Mesenchymal stem cell (in vitro differentiated cells and primary cell): Measurements from ENCODE around the gene TMC4.
A peak's percentile ranks its signal among the peaks of the same experiment; 100 is the strongest.

Source experiments
- DNase-seq: peaks from one replicate; pipeline ENCODE4 v3.0.0-alpha.2; 2013
- H2AFZ ChIP-seq: one replicate; pipeline ENCODE4 v1.6.1; 2013; ENCODE audit warnings: low read depth, mild to moderate bottlenecking, control low read depth, inconsistent platforms, low read length, moderate library complexity
- H2AK5ac ChIP-seq: 2 replicates; pipeline ENCODE4 v1.6.1; 2013; ENCODE audit warnings: low read length, moderate library complexity, mild to moderate bottlenecking, inconsistent platforms; ENCODE audit not compliant: severe bottlenecking
- H2BK120ac ChIP-seq: one replicate; pipeline ENCODE4 v1.6.1; 2013; ENCODE audit warnings: low read depth, mild to moderate bottlenecking, inconsistent platforms, low read length, moderate library complexity
- H2BK12ac ChIP-seq, 2 experiments: one replicate each; pipeline ENCODE4 v1.6.1; 2013; ENCODE audit warnings: inconsistent platforms in 2 of 2, low read length in 2 of 2, mild to moderate bottlenecking in 2 of 2, moderate library complexity in 2 of 2, control low read depth in 1 of 2
- H2BK15ac ChIP-seq: one replicate; pipeline ENCODE4 v1.6.1; 2013; ENCODE audit warnings: mild to moderate bottlenecking, low read depth, inconsistent platforms; ENCODE audit not compliant: poor library complexity, severe bottlenecking
- H2BK5ac ChIP-seq: 2 replicates; pipeline ENCODE4 v1.6.1; 2013; ENCODE audit warnings: low read depth, mild to moderate bottlenecking, low read length, control low read depth, inconsistent platforms; ENCODE audit not compliant: poor library complexity, severe bottlenecking
- H3K14ac ChIP-seq, 2 experiments: one replicate each; pipeline ENCODE4 v1.6.1; 2013; ENCODE audit warnings: inconsistent platforms in 2 of 2, low read length in 2 of 2, control low read depth in 1 of 2, mild to moderate bottlenecking in 1 of 2, moderate library complexity in 1 of 2
- H3K18ac ChIP-seq, 2 experiments: one replicate each; pipeline ENCODE4 v1.6.1; 2013; ENCODE audit warnings: inconsistent platforms in 2 of 2, low read length in 2 of 2, control low read depth in 1 of 2, low read depth in 1 of 2, mild to moderate bottlenecking in 1 of 2
- H3K23ac ChIP-seq, 2 experiments: one replicate each; pipeline ENCODE4 v1.6.1; 2013; ENCODE audit warnings: inconsistent platforms in 2 of 2, low read length in 2 of 2, mild to moderate bottlenecking in 2 of 2, moderate library complexity in 2 of 2, control low read depth in 1 of 2
- H3K27ac ChIP-seq: 2 replicates; pipeline ENCODE4 v1.5.1; 2013; ENCODE audit warnings: mild to moderate bottlenecking, moderate library complexity, low read length, control low read depth, inconsistent platforms; ENCODE audit not compliant: poor library complexity, severe bottlenecking
- H3K27me3 ChIP-seq, 2 experiments: 2 replicates each; pipeline versions ENCODE4 v1.6.1 to v1.7.0; 2013; ENCODE audit warnings: low read length in 2 of 2, mild to moderate bottlenecking in 2 of 2, moderate library complexity in 2 of 2, control low read depth in 1 of 2, inconsistent platforms in 1 of 2; ENCODE audit not compliant: control insufficient read depth in 1 of 2, insufficient read depth in 1 of 2
- H3K36me3 ChIP-seq, 2 experiments: 2 replicates each; pipeline versions ENCODE4 v1.6.1 to v1.7.0; 2013; ENCODE audit warnings: low read length in 2 of 2, control low read depth in 1 of 2, inconsistent platforms in 1 of 2, low read depth in 1 of 2, mild to moderate bottlenecking in 1 of 2; ENCODE audit not compliant: insufficient read depth in 2 of 2, control insufficient read depth in 1 of 2
- H3K4ac ChIP-seq, 2 experiments: one replicate each; pipeline ENCODE4 v1.6.1; 2013; ENCODE audit warnings: inconsistent platforms in 2 of 2, low read length in 2 of 2, mild to moderate bottlenecking in 2 of 2, moderate library complexity in 2 of 2, control low read depth in 1 of 2, low read depth in 1 of 2
- H3K4me1 ChIP-seq: 2 replicates; pipeline ENCODE4 v1.6.1; 2013; ENCODE audit warnings: low read depth, low read length, control low read depth; ENCODE audit not compliant: control insufficient read depth, insufficient read depth
- H3K4me2 ChIP-seq: 2 replicates; pipeline ENCODE4 v1.6.1; 2013; ENCODE audit warnings: low read length, mild to moderate bottlenecking, inconsistent platforms; ENCODE audit not compliant: poor library complexity, severe bottlenecking
- H3K4me3 ChIP-seq, 2 experiments: 2 replicates each; pipeline versions ENCODE4 v1.5.1 to v1.7.0; 2013; ENCODE audit warnings: low read length in 2 of 2, mild to moderate bottlenecking in 2 of 2, control low read depth in 1 of 2, low read depth in 1 of 2; ENCODE audit not compliant: insufficient read depth in 1 of 2
- H3K79me1 ChIP-seq: replicated peaks from 2 replicates; pipeline ENCODE4 v1.6.1; 2013; ENCODE audit warnings: mild to moderate bottlenecking, control low read depth, low read length, inconsistent platforms; ENCODE audit not compliant: poor library complexity, severe bottlenecking
- H3K9ac ChIP-seq: 2 replicates; pipeline ENCODE4 v1.7.0; 2013; ENCODE audit warnings: mild to moderate bottlenecking, low read length, moderate library complexity
- H3K9me3 ChIP-seq: 2 replicates; pipeline ENCODE4 v1.7.0; 2013; ENCODE audit warnings: mild to moderate bottlenecking, low read length; ENCODE audit not compliant: control insufficient read depth
- H4K8ac ChIP-seq: one replicate; pipeline ENCODE4 v1.6.1; 2013; ENCODE audit warnings: inconsistent platforms, mild to moderate bottlenecking, low read length, moderate library complexity
- H4K91ac ChIP-seq: one replicate; pipeline ENCODE4 v1.6.1; 2013; ENCODE audit warnings: mild to moderate bottlenecking, low read length, inconsistent platforms
- WGBS: methylation state at CpG from one replicate; pipeline ENCODE4 v1.1.7; 2013; ENCODE audit warnings: mixed read lengths; 5-methylcytosine and 5-hydroxymethylcytosine counted together

TMC4 gene

DNA sequence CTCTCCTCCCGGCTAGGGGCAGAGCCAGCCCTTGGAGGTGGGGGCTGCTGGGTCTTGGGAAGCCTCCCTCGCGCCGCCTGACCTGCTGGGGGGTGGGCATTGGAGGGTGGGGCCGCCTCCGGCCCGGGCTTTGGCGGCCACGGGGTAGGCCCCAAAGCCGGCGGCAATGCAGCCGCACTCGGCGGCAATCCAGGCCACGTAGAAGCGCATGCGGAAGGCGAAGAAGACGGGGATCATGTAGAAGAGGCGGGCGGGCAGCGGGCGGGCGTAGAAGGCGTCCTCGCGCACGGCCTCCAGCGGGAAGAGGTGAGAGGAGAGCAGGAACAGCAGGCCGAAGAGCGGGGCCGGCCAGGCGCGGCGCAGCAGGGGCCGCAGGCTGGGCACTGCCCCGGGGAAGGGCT lies 7.7 kb upstream of the TMC4 start:
- DNase-seq: no peak
- H2BK15ac ChIP-seq: no peak overlapping the region
- no peaks in the 10 kb centered on the region for H3K9me3 ChIP-seq
- H3K36me3 ChIP-seq: peaks cover 51 to 52% of the 10 kb centered on the region in 2 experiments
- no peak overlapping the region for H4K8ac ChIP-seq
- H2AK5ac ChIP-seq: no peak overlapping the region
- no peak overlapping the region for H4K91ac ChIP-seq
- H3K79me1 ChIP-seq: peaks cover 41% of the 10 kb centered on the region
- no peak overlapping the region for H3K9ac ChIP-seq
- H3K18ac ChIP-seq: no peak overlapping the region
- no peak overlapping the region for H3K4me2 ChIP-seq
- no peaks in the 10 kb centered on the region for H3K27me3 ChIP-seq
- H2BK12ac ChIP-seq: no peak overlapping the region
- no peak overlapping the region for H3K4ac ChIP-seq
- H3K4me1 ChIP-seq: peaks cover 2% of the 10 kb centered on the region
- H3K14ac ChIP-seq: no peak overlapping the region
- H3K4me3 ChIP-seq: no peak overlapping the region
- no peak overlapping the region for H2AFZ ChIP-seq
- H2BK120ac ChIP-seq: no peak overlapping the region
- H2BK5ac ChIP-seq: no peak overlapping the region
- no peak overlapping the region for H3K27ac ChIP-seq
- no peak overlapping the region for H3K23ac ChIP-seq
- 97% methylated on average over 37 of the region's 37 CpGs for WGBS

DNA sequence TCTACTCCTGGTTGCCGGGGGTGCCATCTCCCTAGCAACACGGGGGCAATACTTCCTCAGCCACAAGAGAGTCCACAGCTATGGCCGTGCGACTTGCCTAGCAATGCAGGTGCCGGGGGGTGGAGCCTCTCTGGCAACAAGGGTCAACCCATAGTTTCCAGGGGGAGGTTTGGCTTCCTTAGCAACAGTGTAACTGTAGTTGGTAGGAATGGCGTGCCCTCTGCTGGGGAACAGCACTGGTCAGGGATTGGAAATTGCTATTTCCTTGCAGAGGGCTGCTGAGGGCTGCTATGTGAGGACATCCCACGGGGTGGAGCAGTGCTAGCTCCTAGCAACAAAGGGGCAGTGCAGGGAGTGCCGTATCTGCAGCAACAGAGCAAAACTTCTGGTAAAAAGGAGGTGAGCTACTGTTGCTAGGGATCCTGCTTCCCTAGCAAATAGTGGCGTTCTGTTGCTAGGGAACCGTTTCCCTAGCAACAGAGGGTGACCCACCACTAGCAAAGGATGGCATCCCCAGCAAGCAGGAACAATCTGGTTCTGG lies 7.0 kb upstream of the TMC4 start:
- Histone ChIP-seq H4K91ac (peak overlapping the region; percentile 54), H3K23ac (no peak overlapping the region), H3K36me3 (peaks cover 56% of the 10 kb centered on the region in 2 experiments), H3K27me3 (no peaks in the 10 kb centered on the region), H3K27ac (no peak overlapping the region), H2AK5ac (no peak overlapping the region), H3K4me1 (peaks cover 2% of the 10 kb centered on the region), H2AFZ (no peak overlapping the region), H3K14ac (no peak overlapping the region), H3K18ac (peak overlapping the region in 1 of 2 experiments; percentile 14), H2BK15ac (no peak overlapping the region), H3K4me2 (no peak overlapping the region), H4K8ac (no peak overlapping the region), H3K4me3 (no peak overlapping the region), H2BK12ac (no peak overlapping the region), H3K4ac (no peak overlapping the region), H3K9me3 (no peaks in the 10 kb centered on the region), H2BK120ac (no peak overlapping the region), H3K9ac (no peak overlapping the region), H2BK5ac (no peak overlapping the region), H3K79me1 (peaks cover 39% of the 10 kb centered on the region)
- peak; percentile 89 for DNase-seq
- WGBS: 55% methylated on average over 10 of the region's 10 CpGs

DNA sequence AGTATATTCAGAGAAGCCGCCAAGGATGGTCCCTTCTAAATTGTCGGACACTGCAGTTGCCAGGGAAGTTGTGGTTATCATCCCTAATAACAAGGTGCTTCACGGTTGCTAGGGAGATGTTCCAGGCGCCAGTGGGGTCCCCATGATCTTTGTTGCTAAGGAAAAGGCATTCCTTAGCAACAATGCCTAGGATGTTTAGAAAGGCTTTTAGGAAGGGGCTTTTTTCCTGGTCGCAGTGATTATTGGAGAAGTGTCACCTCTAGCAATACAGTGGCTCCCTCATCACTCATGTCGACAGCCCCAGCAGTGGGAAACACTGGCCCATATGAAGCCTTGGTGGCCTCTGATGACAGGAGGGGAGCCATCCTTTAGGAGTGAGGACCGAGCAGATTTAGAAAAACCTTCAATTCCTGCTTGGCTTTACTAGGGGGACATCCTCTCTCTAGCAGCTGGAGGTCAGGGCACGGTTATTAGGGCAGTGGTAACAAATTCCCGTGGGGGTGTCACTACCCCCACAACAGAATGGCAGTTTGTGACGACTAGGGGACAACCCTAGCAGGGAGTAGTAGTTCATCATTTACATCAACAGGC lies 6.4 kb upstream of the TMC4 start:
- no peak overlapping the region for H2BK120ac ChIP-seq
- H2BK15ac ChIP-seq: no peak overlapping the region
- DNase-seq: no peak
- no peak overlapping the region for H3K4ac ChIP-seq
- H2BK12ac ChIP-seq: no peak overlapping the region
- H3K27ac ChIP-seq: no peak overlapping the region
- no peak overlapping the region for H3K4me2 ChIP-seq
- no peak overlapping the region for H3K14ac ChIP-seq
- no peaks in the 10 kb centered on the region for H3K9me3 ChIP-seq
- no peak overlapping the region for H3K18ac ChIP-seq
- H4K8ac ChIP-seq: no peak overlapping the region
- H2BK5ac ChIP-seq: no peak overlapping the region
- no peak overlapping the region for H2AFZ ChIP-seq
- no peak overlapping the region for H3K4me3 ChIP-seq
- H2AK5ac ChIP-seq: no peak overlapping the region
- H3K27me3 ChIP-seq: no peaks in the 10 kb centered on the region
- peaks cover 38% of the 10 kb centered on the region for H3K79me1 ChIP-seq
- H3K9ac ChIP-seq: no peak overlapping the region
- WGBS: 94% methylated on average over 10 of the region's 10 CpGs
- peak overlapping the region; percentile 54 for H4K91ac ChIP-seq
- H3K36me3 ChIP-seq: peaks cover 56 to 59% of the 10 kb centered on the region in 2 experiments
- H3K4me1 ChIP-seq: peaks cover 2% of the 10 kb centered on the region
- H3K23ac ChIP-seq: no peak overlapping the region

DNA sequence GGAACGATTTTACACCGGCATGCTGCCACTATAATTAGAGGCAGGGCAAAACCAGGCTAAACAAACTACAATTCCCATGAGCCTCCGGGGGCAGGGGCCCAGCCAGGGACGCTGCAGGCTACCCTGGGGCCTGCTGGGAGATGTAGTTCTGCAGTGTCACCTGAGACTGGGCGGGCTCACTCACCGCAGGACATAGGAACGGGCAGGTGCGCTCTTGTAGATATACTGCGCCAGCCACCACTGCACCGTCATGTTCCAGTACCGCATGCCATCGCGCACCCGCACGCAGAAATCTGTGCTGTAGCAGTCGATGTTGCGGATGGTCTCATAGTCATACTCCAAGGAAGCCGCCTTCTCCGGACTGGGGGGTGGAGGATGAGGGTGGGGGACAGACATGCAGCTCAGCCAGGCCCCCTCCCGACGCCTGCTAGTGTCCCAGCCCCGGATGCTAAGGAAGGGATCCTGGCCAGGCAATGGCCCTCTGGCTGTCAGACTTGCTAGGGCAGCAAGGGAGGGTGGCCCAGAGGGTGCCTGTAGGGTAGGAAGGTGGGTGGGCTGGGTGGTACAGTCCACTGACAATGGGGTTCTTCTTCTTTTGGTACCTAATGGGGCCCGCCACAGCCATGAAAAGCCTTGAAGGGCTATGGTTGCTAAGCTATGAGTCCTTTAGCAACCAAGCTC lies 5.8 kb upstream of the TMC4 start:
- Histone ChIP-seq H3K4me3 (no peak overlapping the region), H3K4me2 (no peak overlapping the region), H3K36me3 (peaks cover 52 to 64% of the 10 kb centered on the region in 2 experiments), H3K4me1 (peaks cover 4% of the 10 kb centered on the region), H3K4ac (no peak overlapping the region), H2AK5ac (no peak overlapping the region), H3K27me3 (no peaks in the 10 kb centered on the region), H4K91ac (no peak overlapping the region), H3K23ac (no peak overlapping the region), H4K8ac (no peak overlapping the region), H3K9ac (no peak overlapping the region), H3K27ac (no peak overlapping the region), H2BK12ac (peak overlapping the region in 1 of 2 experiments; percentile 3), H2BK15ac (no peak overlapping the region), H3K79me1 (peaks cover 34% of the 10 kb centered on the region), H2AFZ (no peak overlapping the region), H3K9me3 (no peaks in the 10 kb centered on the region), H3K18ac (no peak overlapping the region), H3K14ac (no peak overlapping the region), H2BK5ac (no peak overlapping the region), H2BK120ac (no peak overlapping the region)
- DNase-seq: no peak
- WGBS: 80% methylated on average over 23 of the region's 23 CpGs
